ENCODE results near the gene MRPL52. TPM values are rescaled to one million over a fixed set of nuclear protein-coding genes. Genes with fewer than 3 reads are reported as not detected.

Gene MRPL52
- total RNA-seq, 1 experiment from 2014 or later: 134 TPM

GRCh38 chr14:22861651-22862050 is 32.0 kb downstream of the MRPL52 start:
- Histone ChIP-seq H3K4me2 (ENCODE audit: low read length) (no peak overlapping the region), H3K4me3 (replicated peaks in 1 of 2; ENCODE audit: low read depth in 1 of 2, low read length in 2 of 2) (no peak overlapping the region), H3K9me3 (ENCODE audit: control insufficient read depth in 1 of 2, insufficient read depth in 1 of 2, low read depth in 1 of 2, low read length in 2 of 2) (no peaks in the 10 kb centered on the region), H3K79me2 (ENCODE audit: insufficient read depth, low read length) (no peaks in the 10 kb centered on the region), H3K27me3 (ENCODE audit: insufficient read depth, low read length) (no peaks in the 10 kb centered on the region), H3K9me2 (ENCODE audit: insufficient read depth) (no peaks in the 10 kb centered on the region), H3K36me3 (ENCODE audit: control insufficient read depth in 1 of 2, insufficient read depth in 2 of 2, low read length in 2 of 2) (no peaks in the 10 kb centered on the region), H3K4me1 (ENCODE audit: control insufficient read depth in 1 of 2, insufficient read depth in 2 of 2, low read length in 2 of 2) (no peaks in the 10 kb centered on the region), H2AFZ (ENCODE audit: low read depth, low read length, poor library complexity, severe bottlenecking) (no peak overlapping the region), H3K27ac (ENCODE audit: low read depth, low read length) (no peak overlapping the region), H3K9ac (ENCODE audit: low read length) (no peak overlapping the region), H4K20me1 (ENCODE audit: insufficient read depth) (no peaks in the 10 kb centered on the region)
- DNase-seq (ENCODE audit: low read depth, low spot score) (no peak), ATAC-seq (no peak)
- ChIA-PET POLR2A (interaction anchor here (1.3 kb wide), 1 partner anchor 10 kb away, joined by 3 read pairs; the partner anchor contains the start of gene LRP10), RAD21 (ENCODE audit: low non-redundant PET in 1 of 2, low total read pairs in 2 of 2, uncharacterized antibody in 2 of 2, unreplicated experiment in 2 of 2) (no interaction called here), CTCF (interaction anchor here (2.2 kb wide), 1 partner anchor 10 kb away, joined by 10 read pairs; the partner anchor contains the start of gene LRP10)
- BruUV-seq (replicated peaks): no TSS peak
- intact Hi-C loops (cut with micrococcal nuclease): no loop called here
- TF ChIP-seq ZNF274 (IDR thresholded peaks at IDR 0.05; ENCODE audit: low read depth, low read length): no peak
- no peak for TF ChIP-seq RAD21 (IDR thresholded peaks at IDR 0.05; ENCODE audit: low read depth)
- TF ChIP-seq, protein P1, sequence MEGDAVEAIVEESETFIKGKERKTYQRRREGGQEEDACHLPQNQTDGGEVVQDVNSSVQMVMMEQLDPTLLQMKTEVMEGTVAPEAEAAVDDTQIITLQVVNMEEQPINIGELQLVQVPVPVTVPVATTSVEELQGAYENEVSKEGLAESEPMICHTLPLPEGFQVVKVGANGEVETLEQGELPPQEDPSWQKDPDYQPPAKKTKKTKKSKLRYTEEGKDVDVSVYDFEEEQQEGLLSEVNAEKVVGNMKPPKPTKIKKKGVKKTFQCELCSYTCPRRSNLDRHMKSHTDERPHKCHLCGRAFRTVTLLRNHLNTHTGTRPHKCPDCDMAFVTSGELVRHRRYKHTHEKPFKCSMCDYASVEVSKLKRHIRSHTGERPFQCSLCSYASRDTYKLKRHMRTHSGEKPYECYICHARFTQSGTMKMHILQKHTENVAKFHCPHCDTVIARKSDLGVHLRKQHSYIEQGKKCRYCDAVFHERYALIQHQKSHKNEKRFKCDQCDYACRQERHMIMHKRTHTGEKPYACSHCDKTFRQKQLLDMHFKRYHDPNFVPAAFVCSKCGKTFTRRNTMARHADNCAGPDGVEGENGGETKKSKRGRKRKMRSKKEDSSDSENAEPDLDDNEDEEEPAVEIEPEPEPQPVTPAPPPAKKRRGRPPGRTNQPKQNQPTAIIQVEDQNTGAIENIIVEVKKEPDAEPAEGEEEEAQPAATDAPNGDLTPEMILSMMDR (IDR thresholded peaks at IDR 0.05 in 2 of 3, conservative IDR thresholded peaks at IDR 0.05 in 1 of 3; ENCODE audit: borderline replicate concordance in 1 of 3, insufficient read depth in 1 of 3, low read depth in 2 of 3, low read length in 2 of 3): no peak
- no peak for TF ChIP-seq SIN3A (IDR thresholded peaks at IDR 0.05; ENCODE audit: low read depth)
- TF ChIP-seq EGR1 (IDR thresholded peaks at IDR 0.05; ENCODE audit: low read depth): no peak
- no peak for TF ChIP-seq SRF (IDR thresholded peaks at IDR 0.05; ENCODE audit: low read depth)
- no peak for TF ChIP-seq MAX (IDR thresholded peaks at IDR 0.05)
- no peak for TF ChIP-seq CBX3 (IDR thresholded peaks at IDR 0.05; ENCODE audit: low read depth)
- no peak for TF ChIP-seq ELF1 (IDR thresholded peaks at IDR 0.05; ENCODE audit: borderline replicate concordance, low read depth)
- no peak for TF ChIP-seq EZH2 (IDR thresholded peaks at IDR 0.05)
- no peak for TF ChIP-seq POLR2AphosphoS5 (IDR thresholded peaks at IDR 0.05; ENCODE audit: low read depth, low read length)
